Measurements from ENCODE around the gene CAMK2N1. TPM values are rescaled to one million over a fixed set of nuclear protein-coding genes. Genes with fewer than 3 reads are reported as not detected.

The CAMK2N1 gene
- total and polyA plus RNA-seq, 10 of the 15 experiments (the other 5 are each of a cell fraction or from before 2014, with no cell fraction given): 0.23 TPM; not detected in 9

DNA sequence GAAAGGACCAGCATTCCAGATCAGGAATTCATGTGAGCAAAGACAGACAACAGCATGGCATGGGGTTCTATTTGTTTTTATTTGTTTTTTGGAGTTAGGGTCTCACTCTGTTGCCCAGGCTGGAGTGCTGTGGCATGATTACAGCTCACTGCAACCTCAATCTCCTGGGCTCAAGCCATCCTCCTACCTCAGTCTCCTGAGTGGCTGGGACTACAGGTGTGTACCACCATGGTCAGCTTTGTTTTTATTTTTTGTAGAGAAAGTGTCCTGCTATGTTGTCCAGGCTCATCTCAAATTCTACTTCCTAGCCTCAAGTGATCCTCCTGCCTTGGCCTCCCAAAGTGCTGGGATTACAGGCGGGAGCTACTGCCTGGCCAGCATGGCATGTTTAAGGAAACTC, 9.7 kb upstream of the CAMK2N1 start (continued):
- TF ChIP-seq, protein P1, sequence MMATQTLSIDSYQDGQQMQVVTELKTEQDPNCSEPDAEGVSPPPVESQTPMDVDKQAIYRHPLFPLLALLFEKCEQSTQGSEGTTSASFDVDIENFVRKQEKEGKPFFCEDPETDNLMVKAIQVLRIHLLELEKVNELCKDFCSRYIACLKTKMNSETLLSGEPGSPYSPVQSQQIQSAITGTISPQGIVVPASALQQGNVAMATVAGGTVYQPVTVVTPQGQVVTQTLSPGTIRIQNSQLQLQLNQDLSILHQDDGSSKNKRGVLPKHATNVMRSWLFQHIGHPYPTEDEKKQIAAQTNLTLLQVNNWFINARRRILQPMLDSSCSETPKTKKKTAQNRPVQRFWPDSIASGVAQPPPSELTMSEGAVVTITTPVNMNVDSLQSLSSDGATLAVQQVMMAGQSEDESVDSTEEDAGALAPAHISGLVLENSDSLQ (IDR thresholded peaks at IDR 0.05): no peak
- TF ChIP-seq BMI1 (IDR thresholded peaks at IDR 0.05; ENCODE audit: borderline replicate concordance) (no peak), CHD4 (IDR thresholded peaks at IDR 0.05) (no peak), NBN (IDR thresholded peaks at IDR 0.05) (no peak), RAD21 (IDR thresholded peaks at IDR 0.05; ENCODE audit: insufficient read depth, low read depth, low read length) (no peak)
- TF ChIP-seq, protein P2, sequence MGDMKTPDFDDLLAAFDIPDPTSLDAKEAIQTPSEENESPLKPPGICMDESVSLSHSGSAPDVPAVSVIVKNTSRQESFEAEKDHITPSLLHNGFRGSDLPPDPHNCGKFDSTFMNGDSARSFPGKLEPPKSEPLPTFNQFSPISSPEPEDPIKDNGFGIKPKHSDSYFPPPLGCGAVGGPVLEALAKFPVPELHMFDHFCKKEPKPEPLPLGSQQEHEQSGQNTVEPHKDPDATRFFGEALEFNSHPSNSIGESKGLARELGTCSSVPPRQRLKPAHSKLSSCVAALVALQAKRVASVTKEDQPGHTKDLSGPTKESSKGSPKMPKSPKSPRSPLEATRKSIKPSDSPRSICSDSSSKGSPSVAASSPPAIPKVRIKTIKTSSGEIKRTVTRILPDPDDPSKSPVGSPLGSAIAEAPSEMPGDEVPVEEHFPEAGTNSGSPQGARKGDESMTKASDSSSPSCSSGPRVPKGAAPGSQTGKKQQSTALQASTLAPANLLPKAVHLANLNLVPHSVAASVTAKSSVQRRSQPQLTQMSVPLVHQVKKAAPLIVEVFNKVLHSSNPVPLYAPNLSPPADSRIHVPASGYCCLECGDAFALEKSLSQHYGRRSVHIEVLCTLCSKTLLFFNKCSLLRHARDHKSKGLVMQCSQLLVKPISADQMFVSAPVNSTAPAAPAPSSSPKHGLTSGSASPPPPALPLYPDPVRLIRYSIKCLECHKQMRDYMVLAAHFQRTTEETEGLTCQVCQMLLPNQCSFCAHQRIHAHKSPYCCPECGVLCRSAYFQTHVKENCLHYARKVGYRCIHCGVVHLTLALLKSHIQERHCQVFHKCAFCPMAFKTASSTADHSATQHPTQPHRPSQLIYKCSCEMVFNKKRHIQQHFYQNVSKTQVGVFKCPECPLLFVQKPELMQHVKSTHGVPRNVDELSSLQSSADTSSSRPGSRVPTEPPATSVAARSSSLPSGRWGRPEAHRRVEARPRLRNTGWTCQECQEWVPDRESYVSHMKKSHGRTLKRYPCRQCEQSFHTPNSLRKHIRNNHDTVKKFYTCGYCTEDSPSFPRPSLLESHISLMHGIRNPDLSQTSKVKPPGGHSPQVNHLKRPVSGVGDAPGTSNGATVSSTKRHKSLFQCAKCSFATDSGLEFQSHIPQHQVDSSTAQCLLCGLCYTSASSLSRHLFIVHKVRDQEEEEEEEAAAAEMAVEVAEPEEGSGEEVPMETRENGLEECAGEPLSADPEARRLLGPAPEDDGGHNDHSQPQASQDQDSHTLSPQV (IDR thresholded peaks at IDR 0.05): no peak
